ENCODE results near the gene TRIM33. TPM values are rescaled to one million over a fixed set of nuclear protein-coding genes. Genes with fewer than 3 reads are reported as not detected.
"Not testable (repeated sequence)": the region's sequence is repeated elsewhere in the genome, so short reads cannot be mapped to it uniquely, and the experiment has no call there.

The TRIM33 gene
- total RNA-seq, 1 donor from 2014 or later: 75.4 TPM

DNA sequence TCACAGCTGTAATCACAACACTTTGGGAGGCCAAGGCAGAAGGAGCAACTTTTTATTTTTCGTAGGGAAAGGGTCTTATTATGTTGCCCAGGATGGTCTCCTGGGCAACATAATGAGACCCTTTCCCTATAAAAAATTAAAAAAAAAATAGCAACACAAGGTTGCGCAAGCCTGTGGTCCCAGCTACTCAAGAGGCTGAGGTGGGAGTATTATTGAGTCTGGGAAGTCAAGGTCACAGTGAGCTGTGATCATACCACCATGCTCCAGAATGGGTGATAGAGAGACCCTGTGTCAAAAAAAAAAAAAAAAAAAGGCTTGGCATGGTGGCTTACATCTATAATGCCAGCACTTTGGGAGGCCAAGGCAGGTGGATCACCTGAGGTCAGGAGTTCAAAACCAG is 131.6 kb downstream of the TRIM33 start:
- Histone ChIP-seq H3K4me1 (no peaks in the 10 kb centered on the region), H3K27me3 (no peaks in the 10 kb centered on the region), H3K9ac (no peak overlapping the region), H4K20me1 (ENCODE audit: low read depth) (no peaks in the 10 kb centered on the region), H3K9me3 (ENCODE audit: low read depth) (peaks cover 10% of the 10 kb centered on the region), H3K4me2 (no peak overlapping the region), H3K36me3 (peaks cover 6% of the 10 kb centered on the region), H3K27ac (no peak overlapping the region), H3K4me3 (no peak overlapping the region), H2AFZ (replicated peaks) (no peak overlapping the region), H3K79me2 (ENCODE audit: low read depth) (no peaks in the 10 kb centered on the region), H3F3A (ENCODE audit: low read depth) (no peaks in the 10 kb centered on the region)
- TF ChIP-seq, protein P1, sequence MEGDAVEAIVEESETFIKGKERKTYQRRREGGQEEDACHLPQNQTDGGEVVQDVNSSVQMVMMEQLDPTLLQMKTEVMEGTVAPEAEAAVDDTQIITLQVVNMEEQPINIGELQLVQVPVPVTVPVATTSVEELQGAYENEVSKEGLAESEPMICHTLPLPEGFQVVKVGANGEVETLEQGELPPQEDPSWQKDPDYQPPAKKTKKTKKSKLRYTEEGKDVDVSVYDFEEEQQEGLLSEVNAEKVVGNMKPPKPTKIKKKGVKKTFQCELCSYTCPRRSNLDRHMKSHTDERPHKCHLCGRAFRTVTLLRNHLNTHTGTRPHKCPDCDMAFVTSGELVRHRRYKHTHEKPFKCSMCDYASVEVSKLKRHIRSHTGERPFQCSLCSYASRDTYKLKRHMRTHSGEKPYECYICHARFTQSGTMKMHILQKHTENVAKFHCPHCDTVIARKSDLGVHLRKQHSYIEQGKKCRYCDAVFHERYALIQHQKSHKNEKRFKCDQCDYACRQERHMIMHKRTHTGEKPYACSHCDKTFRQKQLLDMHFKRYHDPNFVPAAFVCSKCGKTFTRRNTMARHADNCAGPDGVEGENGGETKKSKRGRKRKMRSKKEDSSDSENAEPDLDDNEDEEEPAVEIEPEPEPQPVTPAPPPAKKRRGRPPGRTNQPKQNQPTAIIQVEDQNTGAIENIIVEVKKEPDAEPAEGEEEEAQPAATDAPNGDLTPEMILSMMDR (IDR thresholded peaks at IDR 0.05): no peak
- H3K27ac Mint-ChIP-seq: no peak overlapping the region
- H3K27me3 Mint-ChIP-seq (ENCODE audit: insufficient read depth, low read depth): no peaks in the 10 kb centered on the region
- no peaks in the 10 kb centered on the region for H3K4me1 Mint-ChIP-seq
- no peaks in the 10 kb centered on the region for H3K36me3 Mint-ChIP-seq
- no peak overlapping the region for H3K4me3 Mint-ChIP-seq
- DNase-seq (ENCODE audit: low spot score): no peak
- peaks cover 31% of the 10 kb centered on the region for H3K9me3 Mint-ChIP-seq

DNA sequence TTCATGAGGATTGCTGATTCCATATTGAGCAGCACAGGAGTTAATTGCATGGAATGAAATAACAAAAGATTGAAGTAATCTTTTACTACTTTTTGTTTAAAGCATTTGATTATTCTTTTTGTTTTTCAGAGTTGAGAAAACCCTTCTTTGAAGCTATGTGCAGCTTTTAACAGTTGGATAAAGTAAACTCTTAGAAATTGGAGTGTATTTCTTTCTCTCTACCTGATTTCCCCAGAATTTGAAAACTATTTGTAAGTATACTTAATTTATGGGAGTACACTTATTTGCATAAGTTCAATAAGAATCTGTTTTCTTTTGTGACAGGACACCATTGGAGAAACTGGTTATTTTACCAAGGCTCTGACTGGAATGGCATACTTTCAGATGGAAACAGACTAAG is 133.6 kb downstream of the TRIM33 start:
- Histone ChIP-seq H3K27ac (no peak overlapping the region), H3K9ac (no peak overlapping the region), H3K4me2 (no peak overlapping the region), H3K79me2 (ENCODE audit: low read depth) (no peaks in the 10 kb centered on the region), H3K4me1 (no peaks in the 10 kb centered on the region), H4K20me1 (ENCODE audit: low read depth) (no peaks in the 10 kb centered on the region), H3F3A (ENCODE audit: low read depth) (no peaks in the 10 kb centered on the region), H3K9me3 (ENCODE audit: low read depth) (peaks cover 26% of the 10 kb centered on the region), H3K36me3 (peaks cover 6% of the 10 kb centered on the region), H3K27me3 (no peaks in the 10 kb centered on the region), H2AFZ (replicated peaks) (no peak overlapping the region), H3K4me3 (no peak overlapping the region)
- Mint-ChIP-seq H3K4me1 (no peaks in the 10 kb centered on the region), H3K4me3 (no peak overlapping the region), H3K27me3 (ENCODE audit: insufficient read depth, low read depth) (no peaks in the 10 kb centered on the region), H3K27ac (no peak overlapping the region), H3K9me3 (peaks cover 32% of the 10 kb centered on the region), H3K36me3 (no peaks in the 10 kb centered on the region)
- no peak for TF ChIP-seq EZH2phosphoT487 (IDR thresholded peaks at IDR 0.05)
- TF ChIP-seq, protein P1 (IDR thresholded peaks at IDR 0.05): no peak
- TF ChIP-seq EZH2 (IDR thresholded peaks at IDR 0.05): no peak
- DNase-seq (ENCODE audit: low spot score): no peak

DNA sequence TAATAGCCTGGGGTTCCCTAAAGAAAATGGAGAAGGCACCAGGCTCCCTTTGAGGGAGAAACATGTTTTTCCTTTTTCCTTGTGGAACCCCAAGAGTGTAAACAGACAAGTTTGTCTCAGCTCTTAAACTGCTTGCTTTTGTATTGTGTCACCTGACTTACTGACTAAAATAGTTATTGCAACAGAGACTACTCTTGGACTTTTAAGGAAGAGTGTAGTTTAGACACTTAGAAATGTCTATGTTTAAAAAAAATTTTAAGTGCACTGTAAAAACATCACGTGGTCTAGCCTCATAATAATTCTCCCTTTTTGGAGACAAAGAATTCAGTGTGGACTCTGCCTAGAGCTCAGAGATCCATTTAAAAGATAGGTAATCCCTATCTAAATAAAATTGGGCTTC is 141.1 kb downstream of the TRIM33 start:
- Histone ChIP-seq H3K79me2 (ENCODE audit: low read depth) (no peaks in the 10 kb centered on the region), H3K9ac (no peak overlapping the region), H3K27me3 (no peaks in the 10 kb centered on the region), H2AFZ (replicated peaks) (no peak overlapping the region), H3K9me3 (ENCODE audit: low read depth) (peaks cover 18% of the 10 kb centered on the region), H3F3A (ENCODE audit: low read depth) (no peaks in the 10 kb centered on the region), H3K4me3 (no peak overlapping the region), H3K27ac (no peak overlapping the region), H3K36me3 (no peaks in the 10 kb centered on the region), H3K4me1 (no peaks in the 10 kb centered on the region), H3K4me2 (no peak overlapping the region), H4K20me1 (ENCODE audit: low read depth) (no peaks in the 10 kb centered on the region)
- TF ChIP-seq EZH2 (IDR thresholded peaks at IDR 0.05) (no peak), EZH2phosphoT487 (IDR thresholded peaks at IDR 0.05) (no peak)
- H3K27me3 Mint-ChIP-seq (ENCODE audit: insufficient read depth, low read depth): peaks cover 4% of the 10 kb centered on the region
- H3K4me1 Mint-ChIP-seq: no peaks in the 10 kb centered on the region
- no peaks in the 10 kb centered on the region for H3K36me3 Mint-ChIP-seq
- no peak overlapping the region for H3K27ac Mint-ChIP-seq
- H3K9me3 Mint-ChIP-seq: peaks cover 16% of the 10 kb centered on the region
- H3K4me3 Mint-ChIP-seq: no peak overlapping the region
- DNase-seq (ENCODE audit: low spot score): no peak

DNA sequence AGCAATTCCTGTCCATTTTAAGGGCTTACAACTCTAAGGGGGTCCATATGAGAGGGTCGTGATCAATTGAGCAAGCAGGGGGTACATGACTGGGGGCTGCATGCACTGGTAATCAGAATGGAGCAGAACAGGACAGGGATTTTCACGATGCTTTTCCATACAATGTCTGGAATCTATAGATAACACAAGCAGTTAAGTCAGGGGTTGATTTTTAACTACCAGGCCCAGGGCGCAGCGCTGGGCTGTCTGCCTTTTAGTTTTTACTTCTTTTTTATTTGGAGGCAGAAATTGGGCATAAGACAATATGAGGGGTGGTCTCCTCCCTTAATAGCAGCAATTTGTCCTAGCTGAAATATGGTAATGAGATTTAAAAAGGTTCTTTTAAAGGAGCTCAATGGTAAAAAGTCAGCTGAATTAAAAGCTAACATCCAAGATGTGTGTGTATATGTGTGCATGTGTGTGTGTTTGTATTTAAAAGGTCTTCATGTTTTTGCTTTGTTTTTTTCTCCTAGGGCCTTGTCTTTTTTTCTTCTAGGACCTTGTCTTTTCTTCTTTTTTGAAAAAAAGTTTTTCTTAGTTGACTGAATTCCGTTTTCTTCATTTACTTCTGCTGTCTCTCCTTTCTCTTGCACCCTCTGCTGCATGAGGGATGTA is 141.6 kb downstream of the TRIM33 start:
- not testable (repeated sequence) for H3F3A ChIP-seq (ENCODE audit: low read depth); H3K27ac ChIP-seq; H3K4me3 Mint-ChIP-seq; H4K20me1 ChIP-seq (ENCODE audit: low read depth); H3K9ac ChIP-seq; H3K27me3 ChIP-seq; H3K27me3 Mint-ChIP-seq (ENCODE audit: insufficient read depth, low read depth); H3K36me3 ChIP-seq; H3K4me2 ChIP-seq; H3K4me1 ChIP-seq; H3K36me3 Mint-ChIP-seq; H3K27ac Mint-ChIP-seq; H3K4me3 ChIP-seq; H3K4me1 Mint-ChIP-seq; DNase-seq (ENCODE audit: low spot score); H3K79me2 ChIP-seq (ENCODE audit: low read depth)
- H3K9me3 Mint-ChIP-seq: peaks cover 19% of the 10 kb centered on the region
- Histone ChIP-seq H2AFZ (replicated peaks) (peak overlapping the region; percentile 68), H3K9me3 (ENCODE audit: low read depth) (peaks cover 15% of the 10 kb centered on the region)

Measured in neural progenitor cell (in vitro differentiated cells).